ENCODE data around the gene SEZ6L2. TPM values are rescaled to one million over a fixed set of nuclear protein-coding genes. Genes with fewer than 3 reads are reported as not detected.
A peak's percentile ranks its signal among the peaks of the same experiment; 100 is the strongest.

Gene SEZ6L2
- total and polyA plus RNA-seq, 2 of the 13 experiments (the other 11 are each of a cell fraction or from before 2014, with no cell fraction given): 14.9 to 16.9 TPM

GRCh38 chr16:29943846-29944799, 44.8 kb upstream of the SEZ6L2 start (continued):
- TF ChIP-seq SNAPC4 (CRISPR knock-in tag; IDR thresholded peaks at IDR 0.05) (no peak), ZNF281 (CRISPR knock-in tag; IDR thresholded peaks at IDR 0.05; ENCODE audit: borderline replicate concordance) (no peak), TFDP1 (CRISPR knock-in tag; IDR thresholded peaks at IDR 0.05; ENCODE audit: borderline replicate concordance) (no peak), ZNF451 (CRISPR knock-in tag; IDR thresholded peaks at IDR 0.05) (0 out of 2 replicates have a peak, but pooled peaks have one; percentile 29), FUBP1 (CRISPR knock-in tag; IDR thresholded peaks at IDR 0.05; ENCODE audit: borderline replicate concordance) (no peak), ZNF790 (CRISPR knock-in tag; IDR thresholded peaks at IDR 0.05; ENCODE audit: borderline replicate concordance) (no peak), ZEB1 (IDR thresholded peaks at IDR 0.05; ENCODE audit: insufficient replicate concordance, low read depth) (no peak), ZFX (CRISPR knock-in tag; IDR thresholded peaks at IDR 0.05; ENCODE audit: low read depth) (peak; percentile 54), HIC2 (CRISPR knock-in tag; IDR thresholded peaks at IDR 0.05; ENCODE audit: low read depth) (no peak), HMGXB4 (CRISPR knock-in tag; IDR thresholded peaks at IDR 0.05; ENCODE audit: borderline replicate concordance in 1 of 2, low read depth in 1 of 2) (0 out of 4 replicates have a peak, but pooled peaks of 1 of the 2 experiments have one; percentile 24)

Data from HepG2 (cell line).